AG09319 (cell line): Measurements from ENCODE around the gene FSTL1.

Experiments used
- DNase-seq: peaks from one replicate; pipeline ENCODE4 v3.0.0-alpha.2; 2010; ENCODE audit warnings: low read depth; ENCODE audit errors: extremely low read depth
- TF ChIP-seq, protein P1 (sequence below): IDR thresholded peaks from 2 replicates; pipeline ENCODE4 v1.5.1; 2011; ENCODE audit warnings: low read depth, mild to moderate bottlenecking, inconsistent platforms, low read length, moderate library complexity

FSTL1 gene

DNA sequence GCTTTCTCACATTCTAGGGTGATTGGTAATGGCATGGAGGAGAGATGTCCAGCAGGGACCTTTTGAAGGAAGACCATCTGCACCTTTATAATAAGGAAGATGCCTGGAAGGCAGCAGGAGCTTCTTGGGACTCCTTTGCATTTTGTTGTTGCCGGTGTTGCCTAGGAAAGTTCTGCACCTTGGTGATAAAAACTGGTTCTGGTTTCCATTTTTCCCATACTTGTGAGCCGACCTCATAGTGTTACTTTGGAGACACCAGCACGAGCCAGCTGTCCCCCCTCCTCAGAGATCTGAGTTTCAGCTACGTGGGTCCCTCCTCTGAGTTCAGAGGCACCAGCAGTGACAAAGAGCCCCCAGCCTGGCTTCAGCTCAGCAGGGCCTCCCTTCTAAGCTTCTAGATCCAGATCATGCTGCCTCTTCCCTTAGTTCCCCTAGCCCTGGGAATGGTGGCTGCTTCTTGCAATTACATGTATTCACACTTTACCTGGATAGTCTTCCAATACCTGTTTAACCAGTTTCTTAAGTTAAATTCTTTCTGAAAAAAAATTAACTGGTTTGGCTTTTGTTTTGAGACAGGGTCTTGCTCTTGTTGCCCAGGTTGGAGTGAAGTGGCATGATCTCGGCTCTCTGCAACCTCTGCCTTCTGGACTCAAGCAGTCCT is 18.0 kb upstream of the FSTL1 start:
- DNase-seq: no peak
- TF ChIP-seq, protein P1, sequence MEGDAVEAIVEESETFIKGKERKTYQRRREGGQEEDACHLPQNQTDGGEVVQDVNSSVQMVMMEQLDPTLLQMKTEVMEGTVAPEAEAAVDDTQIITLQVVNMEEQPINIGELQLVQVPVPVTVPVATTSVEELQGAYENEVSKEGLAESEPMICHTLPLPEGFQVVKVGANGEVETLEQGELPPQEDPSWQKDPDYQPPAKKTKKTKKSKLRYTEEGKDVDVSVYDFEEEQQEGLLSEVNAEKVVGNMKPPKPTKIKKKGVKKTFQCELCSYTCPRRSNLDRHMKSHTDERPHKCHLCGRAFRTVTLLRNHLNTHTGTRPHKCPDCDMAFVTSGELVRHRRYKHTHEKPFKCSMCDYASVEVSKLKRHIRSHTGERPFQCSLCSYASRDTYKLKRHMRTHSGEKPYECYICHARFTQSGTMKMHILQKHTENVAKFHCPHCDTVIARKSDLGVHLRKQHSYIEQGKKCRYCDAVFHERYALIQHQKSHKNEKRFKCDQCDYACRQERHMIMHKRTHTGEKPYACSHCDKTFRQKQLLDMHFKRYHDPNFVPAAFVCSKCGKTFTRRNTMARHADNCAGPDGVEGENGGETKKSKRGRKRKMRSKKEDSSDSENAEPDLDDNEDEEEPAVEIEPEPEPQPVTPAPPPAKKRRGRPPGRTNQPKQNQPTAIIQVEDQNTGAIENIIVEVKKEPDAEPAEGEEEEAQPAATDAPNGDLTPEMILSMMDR: no peak

GRCh38 chr3:120462409-120462959 is 11.7 kb upstream of the FSTL1 start:
- no peak for DNase-seq
- TF ChIP-seq, protein P1: no peak

- DNase-seq: no peak
- TF ChIP-seq, protein P1: no peak; the same call in 1 of the 2 replicates
Observed at GRCh38 chr3:120461416-120461815, 10.6 kb upstream of the FSTL1 start.

GRCh38 chr3:120460862-120461261 is 10.1 kb upstream of the FSTL1 start:
- no peak for DNase-seq
- TF ChIP-seq, protein P1: no peak

DNA sequence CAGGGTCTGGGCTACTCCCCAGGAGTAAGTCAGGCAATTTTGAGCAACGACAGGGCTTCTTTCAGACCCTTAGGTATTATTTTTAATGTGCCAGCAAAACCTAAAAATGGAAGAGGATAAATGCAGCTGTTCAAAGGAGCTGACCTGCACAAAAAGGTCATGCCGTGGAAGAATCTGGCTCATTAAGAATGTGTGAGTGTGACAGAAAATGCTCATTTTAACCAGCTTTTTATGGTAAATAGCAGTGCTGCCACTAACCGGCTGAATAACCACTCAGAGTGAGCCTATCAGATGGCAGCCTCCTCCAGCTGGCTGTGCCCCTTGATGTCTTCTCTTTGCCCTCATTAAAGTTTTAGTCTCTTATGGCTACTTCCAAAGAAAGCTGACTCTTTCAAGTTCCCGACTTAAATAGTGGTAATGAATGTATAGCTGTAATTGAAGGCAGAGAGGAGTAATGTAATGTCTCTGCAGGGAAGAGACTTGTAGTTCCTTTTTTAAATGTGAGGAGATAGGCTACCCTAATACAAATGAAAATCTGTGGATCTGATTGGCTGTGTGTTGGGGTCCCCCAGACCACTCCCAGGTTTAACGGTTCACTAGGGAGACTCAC is 9.5 kb upstream of the FSTL1 start:
- no peak for DNase-seq
- TF ChIP-seq, protein P1: no peak

DNA sequence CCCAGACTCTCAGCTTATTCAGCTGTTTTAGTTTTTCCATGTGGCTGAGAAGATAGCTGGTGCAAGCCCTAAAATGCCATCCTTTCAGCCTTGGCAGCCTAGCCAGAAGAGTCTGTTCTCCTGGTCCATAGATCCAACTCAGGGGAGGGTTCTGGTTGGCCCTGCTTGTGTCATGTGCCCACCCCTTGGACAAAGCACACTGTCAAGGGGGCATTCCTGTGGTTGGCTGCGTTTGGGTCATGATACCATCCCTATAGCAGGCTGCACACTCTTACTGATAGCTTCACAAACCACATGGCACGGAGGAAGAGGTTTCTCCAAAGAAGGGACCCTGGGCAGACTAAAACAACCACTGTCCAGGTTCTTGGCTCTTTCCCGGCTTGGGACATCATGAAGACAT is 8.4 kb upstream of the FSTL1 start:
- DNase-seq: no peak
- TF ChIP-seq, protein P1: no peak

- TF ChIP-seq, protein P1: no peak
- DNase-seq: no peak
Observed at GRCh38 chr3:120457827-120458226, 7.0 kb upstream of the FSTL1 start.
